Measurements from ENCODE around the gene GGTA1. TPM values are rescaled to one million over a fixed set of nuclear protein-coding genes. Genes with fewer than 3 reads are reported as not detected.

GGTA1 gene
- total and polyA plus RNA-seq, 9 of the 15 experiments (the other 6 are each of a cell fraction or from before 2014, with no cell fraction given): 0.04 to 0.15 TPM; not detected in 7

DNA sequence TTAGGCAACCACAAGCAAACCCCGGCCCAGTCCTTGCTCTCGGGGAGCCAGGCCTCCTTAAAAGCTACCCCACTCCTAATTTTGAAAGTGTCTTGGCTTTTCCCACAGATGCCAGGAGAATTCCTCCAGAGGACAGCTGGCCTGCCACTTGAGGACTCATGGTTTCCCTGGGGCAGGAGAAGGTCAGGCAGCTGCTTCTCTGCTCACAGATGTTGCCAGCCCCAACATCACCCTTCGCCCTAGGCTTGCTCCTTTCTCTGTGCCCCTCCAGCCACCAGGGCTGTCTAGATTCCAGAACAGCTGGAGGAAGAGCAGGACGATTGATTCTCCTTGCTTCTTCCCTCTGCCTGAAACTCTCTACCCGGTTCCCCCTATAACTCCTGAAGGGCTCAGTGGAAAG is 8.5 kb downstream of the GGTA1 start:
- no peaks in the 10 kb centered on the region for H4K20me1 ChIP-seq (replicated peaks; ENCODE audit: control insufficient read depth, insufficient read depth, low read length)
- no TSS peak for BruUV-seq (replicated peaks)
- CTCF ChIA-PET (ENCODE audit: low intra/inter-chr PET ratio): no interaction called here
- POLR2A ChIA-PET: interaction anchor here (1.3 kb wide), 1 partner anchor 14 kb away, joined by 5 read pairs; no protein-coding TSS in a partner anchor
- H3K4me2 ChIP-seq (ENCODE audit: insufficient read depth, low read length): no peak overlapping the region
- H3K27ac ChIP-seq (ENCODE audit: extremely low read depth, low read depth, low read length): no peak overlapping the region
- no peaks in the 10 kb centered on the region for H3K36me3 ChIP-seq (ENCODE audit: control insufficient read depth, insufficient read depth, low read length)
- no peaks in the 10 kb centered on the region for H3K79me2 ChIP-seq (ENCODE audit: control insufficient read depth, insufficient read depth, low read length)
- intact Hi-C loops (cut with micrococcal nuclease): no loop called here
- DNase-seq (ENCODE audit: extremely low read depth in 1 of 4, low spot score in 3 of 4) (no peak), ATAC-seq (no peak), FAIRE-seq (no peak)
- no peaks in the 10 kb centered on the region for H3K9me1 ChIP-seq (ENCODE audit: control insufficient read depth, insufficient read depth, low read length)
- no peak overlapping the region for H3K4me3 ChIP-seq
- H3K4me1 ChIP-seq (replicated peaks in 1 of 2; ENCODE audit: control insufficient read depth in 2 of 2, insufficient read depth in 2 of 2, low read length in 2 of 2): peaks cover 0 to 4% of the 10 kb centered on the region in 2 experiments; a peak in 3 of 5 replicates
- peaks cover 4 to 26% of the 10 kb centered on the region in 2 experiments; a peak in 2 of 5 replicates for H3K27me3 ChIP-seq (ENCODE audit: control insufficient read depth in 2 of 2, insufficient read depth in 2 of 2, low read length in 2 of 2)
- in situ Hi-C loops (cut with MboI): no loop called here
- H3K9me3 ChIP-seq (replicated peaks; ENCODE audit: control insufficient read depth, insufficient read depth, low read depth, low read length): peaks cover 3% of the 10 kb centered on the region
- no peak overlapping the region for H2AFZ ChIP-seq (ENCODE audit: low read depth, low read length)
- 2% methylated on average over 5 of the region's 5 CpGs for WGBS (ENCODE audit: insufficient coverage, low coverage, missing lambda C conversion rate)
- H3K9ac ChIP-seq (ENCODE audit: insufficient read depth in 1 of 2, low read depth in 2 of 2, low read length in 2 of 2): no peak overlapping the region
- no peak for TF ChIP-seq MEF2D (tag; conservative IDR thresholded peaks at IDR 0.05; ENCODE audit: low read depth)
- no peak for TF ChIP-seq MAX (CRISPR knock-in tag; IDR thresholded peaks at IDR 0.05)
- TF ChIP-seq, protein P1, sequence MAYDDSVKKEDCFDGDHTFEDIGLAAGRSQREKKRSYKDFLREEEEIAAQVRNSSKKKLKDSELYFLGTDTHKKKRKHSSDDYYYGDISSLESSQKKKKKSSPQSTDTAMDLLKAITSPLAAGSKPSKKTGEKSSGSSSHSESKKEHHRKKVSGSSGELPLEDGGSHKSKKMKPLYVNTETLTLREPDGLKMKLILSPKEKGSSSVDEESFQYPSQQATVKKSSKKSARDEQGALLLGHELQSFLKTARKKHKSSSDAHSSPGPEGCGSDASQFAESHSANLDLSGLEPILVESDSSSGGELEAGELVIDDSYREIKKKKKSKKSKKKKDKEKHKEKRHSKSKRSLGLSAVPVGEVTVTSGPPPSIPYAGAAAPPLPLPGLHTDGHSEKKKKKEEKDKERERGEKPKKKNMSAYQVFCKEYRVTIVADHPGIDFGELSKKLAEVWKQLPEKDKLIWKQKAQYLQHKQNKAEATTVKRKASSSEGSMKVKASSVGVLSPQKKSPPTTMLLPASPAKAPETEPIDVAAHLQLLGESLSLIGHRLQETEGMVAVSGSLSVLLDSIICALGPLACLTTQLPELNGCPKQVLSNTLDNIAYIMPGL (CRISPR knock-in tag; IDR thresholded peaks at IDR 0.05): no peak
- no peak for TF ChIP-seq ZC3H11A (IDR thresholded peaks at IDR 0.05; ENCODE audit: low read depth, low read length)
- TF ChIP-seq, protein P2, sequence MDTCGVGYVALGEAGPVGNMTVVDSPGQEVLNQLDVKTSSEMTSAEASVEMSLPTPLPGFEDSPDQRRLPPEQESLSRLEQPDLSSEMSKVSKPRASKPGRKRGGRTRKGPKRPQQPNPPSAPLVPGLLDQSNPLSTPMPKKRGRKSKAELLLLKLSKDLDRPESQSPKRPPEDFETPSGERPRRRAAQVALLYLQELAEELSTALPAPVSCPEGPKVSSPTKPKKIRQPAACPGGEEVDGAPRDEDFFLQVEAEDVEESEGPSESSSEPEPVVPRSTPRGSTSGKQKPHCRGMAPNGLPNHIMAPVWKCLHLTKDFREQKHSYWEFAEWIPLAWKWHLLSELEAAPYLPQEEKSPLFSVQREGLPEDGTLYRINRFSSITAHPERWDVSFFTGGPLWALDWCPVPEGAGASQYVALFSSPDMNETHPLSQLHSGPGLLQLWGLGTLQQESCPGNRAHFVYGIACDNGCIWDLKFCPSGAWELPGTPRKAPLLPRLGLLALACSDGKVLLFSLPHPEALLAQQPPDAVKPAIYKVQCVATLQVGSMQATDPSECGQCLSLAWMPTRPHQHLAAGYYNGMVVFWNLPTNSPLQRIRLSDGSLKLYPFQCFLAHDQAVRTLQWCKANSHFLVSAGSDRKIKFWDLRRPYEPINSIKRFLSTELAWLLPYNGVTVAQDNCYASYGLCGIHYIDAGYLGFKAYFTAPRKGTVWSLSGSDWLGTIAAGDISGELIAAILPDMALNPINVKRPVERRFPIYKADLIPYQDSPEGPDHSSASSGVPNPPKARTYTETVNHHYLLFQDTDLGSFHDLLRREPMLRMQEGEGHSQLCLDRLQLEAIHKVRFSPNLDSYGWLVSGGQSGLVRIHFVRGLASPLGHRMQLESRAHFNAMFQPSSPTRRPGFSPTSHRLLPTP (IDR thresholded peaks at IDR 0.05; ENCODE audit: borderline replicate concordance, extremely low read depth, insufficient read length): no peak
- TF ChIP-seq ZNF592 (IDR thresholded peaks at IDR 0.05): no peak
- TF ChIP-seq PTTG1 (tag; IDR thresholded peaks at IDR 0.05; ENCODE audit: low read depth): no peak
- TF ChIP-seq TAL1 (IDR thresholded peaks at IDR 0.05): no peak
- TF ChIP-seq, protein P3, sequence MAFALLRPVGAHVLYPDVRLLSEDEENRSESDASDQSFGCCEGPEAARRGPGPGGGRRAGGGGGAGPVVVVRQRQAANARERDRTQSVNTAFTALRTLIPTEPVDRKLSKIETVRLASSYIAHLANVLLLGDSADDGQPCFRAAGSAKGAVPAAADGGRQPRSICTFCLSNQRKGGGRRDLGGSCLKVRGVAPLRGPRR (CRISPR knock-in tag; IDR thresholded peaks at IDR 0.05): no peak
- TF ChIP-seq TARDBP (IDR thresholded peaks at IDR 0.05): no peak
- TF ChIP-seq GABPA (tag; conservative IDR thresholded peaks at IDR 0.05; ENCODE audit: low read depth): no peak
- TF ChIP-seq NR4A1 (CRISPR knock-in tag; IDR thresholded peaks at IDR 0.05): no peak
- TF ChIP-seq NR4A1 (tag; IDR thresholded peaks at IDR 0.05): no peak
- TF ChIP-seq ZNF431 (CRISPR knock-in tag; IDR thresholded peaks at IDR 0.05): no peak
